ENCODE results near the gene LPCAT1.
"Not testable (repeated sequence)": the region's sequence is repeated elsewhere in the genome, so short reads cannot be mapped to it uniquely, and the experiment has no call there.

LPCAT1 gene

GRCh38 chr5:1424716-1425115 is 99.0 kb downstream of the LPCAT1 start:
- no peak for DNase-seq (ENCODE audit: low read depth)

DNA sequence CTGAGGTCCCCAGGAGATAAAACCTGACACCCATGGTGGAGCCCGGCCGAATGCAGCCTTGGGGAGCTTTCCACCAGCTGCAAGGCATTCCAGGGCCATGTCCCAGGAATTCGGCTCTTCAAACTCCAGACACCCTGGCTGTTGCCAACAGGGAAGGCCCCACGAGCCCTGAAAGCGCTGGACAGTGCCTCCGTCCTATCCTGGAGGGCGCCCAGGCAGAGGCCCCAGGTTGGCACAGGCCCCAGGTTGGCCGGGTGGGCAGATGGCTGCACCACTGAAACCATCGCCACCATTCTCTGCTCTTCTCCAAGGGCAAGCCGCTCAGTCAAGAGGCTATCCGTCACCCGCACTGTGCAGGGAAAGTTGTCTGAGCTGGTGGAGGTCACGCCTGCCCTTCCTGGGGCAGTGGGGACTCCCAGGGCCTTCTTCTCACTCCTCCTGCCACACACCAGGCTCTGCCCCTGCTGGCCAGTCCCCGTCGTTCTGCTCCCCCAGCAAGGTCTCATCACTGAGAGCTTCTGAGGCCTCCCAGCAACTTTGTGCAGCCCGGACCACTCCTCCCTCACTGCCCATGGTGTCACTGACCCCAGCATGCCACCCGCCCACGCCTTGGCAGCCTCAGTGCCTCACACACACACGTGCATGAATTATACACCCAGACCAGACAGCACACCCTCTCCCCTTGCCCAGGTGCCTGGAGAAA is 99.7 kb downstream of the LPCAT1 start:
- no peak for DNase-seq (ENCODE audit: low read depth)

DNA sequence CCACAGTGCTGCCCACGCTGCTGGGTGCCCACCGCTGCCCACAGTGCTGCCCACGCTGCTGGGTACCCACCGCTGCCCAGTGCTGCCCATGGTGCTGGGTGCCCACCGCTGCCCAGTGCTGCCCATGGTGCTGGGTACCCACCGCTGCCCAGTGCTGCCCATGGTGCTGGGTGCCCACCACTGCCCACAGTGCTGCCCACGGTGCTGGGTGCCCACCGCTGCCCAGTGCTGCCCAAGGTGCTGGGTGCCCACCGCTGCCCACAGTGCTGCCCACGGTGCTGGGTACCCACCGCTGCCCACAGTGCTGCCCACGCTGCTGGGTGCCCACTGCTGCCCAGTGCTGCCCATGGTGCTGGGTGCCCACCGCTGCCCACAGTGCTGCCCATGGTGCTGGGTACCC is 101.2 kb downstream of the LPCAT1 start:
- DNase-seq (ENCODE audit: low read depth) = not testable (repeated sequence)

GRCh38 chr5:1421521-1422341 is 102.0 kb downstream of the LPCAT1 start:
- no peak for DNase-seq (ENCODE audit: low read depth)

DNA sequence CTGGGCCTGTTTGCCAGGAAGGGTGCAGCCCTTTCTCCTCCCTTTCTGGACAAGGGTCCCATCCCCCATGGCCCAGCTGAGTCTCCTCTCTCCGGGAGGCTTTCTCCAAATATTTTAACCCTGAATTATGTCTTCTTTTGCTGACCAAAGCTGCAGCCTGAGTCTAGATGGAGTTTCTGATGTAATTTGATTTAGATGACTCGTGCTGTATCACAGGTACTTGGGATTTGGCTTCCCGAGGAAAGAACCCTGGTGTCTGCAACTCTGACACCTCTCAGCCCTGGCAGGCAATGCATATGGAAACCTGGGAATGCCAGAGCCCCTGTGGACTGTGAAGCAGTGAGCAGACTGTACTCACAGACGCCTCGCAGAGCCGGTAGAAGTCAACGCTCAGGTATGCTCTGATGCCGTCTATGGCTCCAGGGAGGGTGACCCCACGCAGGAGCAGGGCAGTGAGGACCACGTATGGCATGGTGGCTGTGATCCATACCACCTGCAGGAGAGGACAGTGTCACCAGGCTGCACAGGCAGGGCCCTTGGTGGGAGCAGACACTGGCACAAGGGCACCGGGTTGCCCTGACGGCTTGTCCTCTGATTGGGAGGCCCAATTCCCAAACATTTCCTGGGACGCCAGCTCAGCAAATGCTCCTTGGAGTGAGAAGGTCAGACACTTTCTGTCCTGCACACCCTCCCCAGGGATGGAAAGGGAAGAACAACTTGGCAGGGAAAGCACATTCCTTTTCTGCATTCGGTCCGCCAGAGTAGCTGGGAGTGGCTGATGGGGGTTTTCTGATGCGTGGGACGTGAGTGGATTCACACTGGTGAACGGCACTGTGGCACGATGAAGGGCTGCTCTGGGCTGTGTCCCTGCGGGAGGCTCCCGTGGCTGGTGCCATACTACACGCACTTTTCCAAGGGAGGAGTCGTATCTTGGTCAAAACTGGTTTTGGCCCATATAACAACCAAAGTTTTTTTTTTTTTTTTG is 103.3 kb downstream of the LPCAT1 start:
- DNase-seq (ENCODE audit: low read depth) = no peak

DNA sequence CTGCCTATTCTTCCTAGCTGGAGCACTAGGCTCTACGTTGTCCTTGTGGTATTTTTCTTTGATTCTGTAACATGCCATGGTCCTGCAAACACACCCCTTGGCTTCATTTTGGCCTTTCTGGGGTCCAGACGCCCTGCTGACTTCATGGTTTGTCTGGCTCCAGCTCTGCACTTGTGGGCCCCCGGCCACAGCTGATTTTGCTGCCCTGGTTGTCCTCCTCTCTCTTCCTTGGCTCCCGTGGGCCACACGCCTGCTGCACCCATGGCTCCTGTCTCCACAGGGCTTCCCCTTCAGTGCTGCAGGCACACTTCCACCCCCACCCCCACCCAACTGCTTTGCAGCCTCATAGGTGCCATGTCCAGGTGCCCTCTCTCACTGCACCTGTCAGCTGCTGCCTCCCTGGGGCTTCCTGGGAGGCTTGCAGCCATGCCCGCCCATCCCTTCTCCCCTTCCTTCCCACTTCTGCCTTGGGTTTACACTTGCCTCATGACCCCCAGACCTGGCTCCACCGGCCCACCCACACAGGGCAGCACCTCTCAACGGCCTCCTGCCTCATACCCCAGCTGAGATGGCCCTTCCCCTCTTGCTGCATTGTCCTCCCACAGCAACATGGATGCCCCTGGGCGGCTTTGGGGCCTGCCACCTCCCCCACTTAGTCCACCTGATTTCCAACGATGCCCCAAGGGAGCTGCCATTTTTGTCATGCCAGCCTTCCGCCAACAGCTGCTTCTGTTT is 104.1 kb downstream of the LPCAT1 start:
- no peak for DNase-seq (ENCODE audit: low read depth)

GRCh38 chr5:1418921-1419280 is 104.9 kb downstream of the LPCAT1 start:
- no peak for DNase-seq (ENCODE audit: low read depth)

GRCh38 chr5:1418238-1418920 is 105.4 kb downstream of the LPCAT1 start:
- no peak for DNase-seq (ENCODE audit: low read depth)

DNA sequence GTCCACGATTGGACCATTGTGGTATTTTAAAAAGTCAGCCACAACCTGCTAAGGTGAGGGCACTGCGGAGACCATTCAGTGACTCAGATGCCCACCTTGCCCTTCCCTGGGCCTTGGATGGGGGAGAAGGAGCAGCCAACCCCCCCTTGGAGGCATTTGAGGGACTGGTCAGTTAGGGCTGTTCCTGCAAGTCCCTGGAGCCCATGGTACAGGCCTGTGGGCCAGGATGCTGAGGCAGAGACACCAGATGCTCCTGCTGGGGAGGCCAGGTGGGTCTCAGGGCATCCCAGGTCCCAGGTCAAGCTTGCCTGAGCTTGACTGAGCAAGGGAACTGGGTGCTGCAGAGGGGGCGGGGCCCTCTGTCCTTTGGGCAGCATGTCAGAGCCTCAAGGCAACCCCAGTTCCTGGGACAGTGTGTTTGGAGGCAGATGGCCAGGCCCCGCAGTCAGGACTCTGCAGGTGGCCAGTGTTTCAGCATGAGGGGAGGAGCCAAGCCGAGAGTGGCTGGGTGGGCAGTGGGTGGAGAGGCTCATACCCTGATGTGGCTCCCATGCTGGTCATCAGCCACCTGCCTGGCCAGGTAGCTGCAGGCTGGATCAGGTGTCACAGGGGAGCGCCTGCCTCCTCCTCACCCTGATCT is 106.1 kb downstream of the LPCAT1 start:
- DNase-seq (ENCODE audit: low read depth) = no peak

GRCh38 chr5:1416856-1417469 is 106.8 kb downstream of the LPCAT1 start:
- no peak for DNase-seq (ENCODE audit: low read depth)

DNA sequence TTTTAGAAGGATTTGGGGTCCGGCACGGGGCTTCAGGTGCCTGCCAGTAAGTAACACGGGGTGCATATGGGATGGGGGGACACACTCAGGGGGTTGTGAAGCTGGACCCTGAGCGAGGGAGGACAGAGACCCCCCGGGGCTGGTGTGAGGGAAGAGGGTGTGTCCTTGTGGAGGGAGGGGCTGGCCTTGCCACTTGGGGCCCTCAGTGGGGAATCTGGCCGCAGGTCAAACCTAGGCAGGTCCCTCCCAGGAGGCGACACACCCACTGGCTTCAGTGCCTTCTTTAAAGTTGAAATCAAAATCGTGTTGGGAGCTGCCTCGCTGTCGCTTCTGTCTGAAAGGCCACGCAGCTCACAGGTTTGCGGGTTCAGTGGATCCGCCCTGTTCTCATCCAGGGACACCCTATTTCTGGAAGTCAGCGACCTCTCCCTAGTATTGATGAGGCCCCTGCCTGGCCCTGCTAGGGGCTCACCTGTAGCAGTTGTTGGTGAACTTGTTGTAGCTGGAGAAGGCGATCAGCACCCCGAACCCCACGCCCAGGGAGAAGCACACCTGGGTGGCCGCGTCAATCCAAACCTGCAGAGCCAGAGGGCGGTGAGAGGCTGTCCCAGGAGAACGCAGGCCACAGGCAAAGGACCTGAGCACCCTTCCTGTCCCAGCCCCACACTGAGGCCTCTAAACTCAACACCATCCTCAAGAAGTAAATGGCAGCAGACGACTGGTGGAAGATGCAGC is 108.0 kb downstream of the LPCAT1 start:
- no peak for DNase-seq (ENCODE audit: low read depth)

DNA sequence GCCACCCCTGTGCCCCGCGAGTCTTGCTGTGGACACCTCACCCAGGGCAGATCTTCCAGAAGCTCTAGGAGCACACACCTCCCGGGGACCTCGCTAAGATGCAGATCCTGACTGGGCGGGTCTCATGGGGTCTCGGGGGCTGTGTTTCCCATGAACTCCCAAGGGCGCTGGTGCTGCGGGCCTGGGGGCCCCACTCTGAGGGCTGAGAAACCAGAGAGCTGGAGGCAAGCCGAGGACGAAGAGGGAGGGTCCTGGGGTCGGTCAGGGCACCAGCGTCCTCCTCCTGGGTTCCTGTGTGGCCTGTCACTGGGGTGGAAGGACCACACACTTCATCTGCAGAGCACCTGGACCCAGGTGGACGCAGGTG is 108.7 kb downstream of the LPCAT1 start:
- no peak for DNase-seq (ENCODE audit: low read depth)

DNA sequence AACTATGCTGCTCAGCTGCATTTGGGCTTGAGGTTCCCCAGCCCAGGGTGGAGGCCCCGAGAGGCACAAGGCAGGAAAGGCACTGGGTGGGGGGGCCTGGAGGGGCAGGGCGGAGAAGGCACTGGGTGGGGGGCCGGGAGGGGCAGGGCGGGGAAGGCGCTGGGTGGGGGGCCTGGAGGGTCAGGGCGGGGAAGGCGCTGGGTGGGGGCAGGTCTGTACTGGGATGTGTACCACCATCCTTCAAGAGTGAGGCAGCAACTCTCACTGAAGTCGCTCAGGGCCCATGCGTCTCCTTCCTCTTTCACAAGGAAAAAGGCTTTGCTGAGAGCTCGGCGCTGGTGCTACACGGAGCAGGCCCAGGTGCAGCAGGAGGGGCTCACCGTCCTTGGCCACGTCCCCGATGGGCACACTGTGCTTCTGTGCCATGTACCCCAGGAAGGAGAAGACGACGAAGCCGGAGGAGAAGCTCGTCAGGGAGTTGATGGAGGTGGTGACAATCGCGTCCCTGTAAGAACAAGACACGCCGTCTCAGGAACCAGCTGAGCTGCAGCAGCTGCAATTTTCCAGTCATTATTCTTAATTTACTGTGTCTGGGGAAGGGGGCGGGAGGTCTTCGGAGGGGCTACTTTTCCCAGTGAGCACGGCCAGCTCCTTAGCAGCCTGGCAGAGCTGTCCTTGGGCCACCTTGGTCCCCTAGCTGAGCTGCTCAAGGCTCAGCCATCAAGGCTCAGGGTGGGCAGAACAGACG is 109.3 kb downstream of the LPCAT1 start:
- no peak for DNase-seq (ENCODE audit: low read depth)

DNA sequence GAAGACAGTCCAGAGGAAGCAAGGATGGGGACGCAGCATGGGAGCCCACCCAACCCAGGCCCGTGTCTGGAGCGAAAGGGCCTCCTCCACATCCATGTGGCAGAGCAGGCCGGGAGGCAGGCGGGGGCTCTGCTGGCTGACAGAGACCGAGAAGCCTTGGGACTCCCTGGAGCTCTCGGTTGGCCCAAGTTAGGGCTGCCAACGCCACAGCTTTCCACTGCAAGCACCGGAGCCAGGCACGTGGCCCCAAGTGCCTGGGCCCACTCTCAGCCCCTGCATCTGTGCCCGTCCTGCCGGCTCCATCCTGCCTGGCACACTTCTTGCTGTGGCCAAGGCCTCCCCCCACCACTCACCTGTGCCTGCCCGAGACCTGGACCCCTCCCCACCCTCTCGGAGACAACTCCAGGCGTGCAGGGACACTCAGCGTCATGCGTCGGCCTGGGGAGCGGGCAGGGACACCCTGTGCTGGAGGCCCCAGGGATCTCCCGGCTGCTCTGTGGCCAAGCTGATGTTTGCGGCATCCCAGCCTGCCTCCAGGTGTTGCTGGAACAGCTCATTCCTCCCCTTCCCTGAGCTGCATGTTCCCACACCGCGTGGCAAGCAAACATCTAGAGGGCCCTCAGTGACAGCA is 110.0 kb downstream of the LPCAT1 start:
- DNase-seq (ENCODE audit: low read depth) = no peak

DNA sequence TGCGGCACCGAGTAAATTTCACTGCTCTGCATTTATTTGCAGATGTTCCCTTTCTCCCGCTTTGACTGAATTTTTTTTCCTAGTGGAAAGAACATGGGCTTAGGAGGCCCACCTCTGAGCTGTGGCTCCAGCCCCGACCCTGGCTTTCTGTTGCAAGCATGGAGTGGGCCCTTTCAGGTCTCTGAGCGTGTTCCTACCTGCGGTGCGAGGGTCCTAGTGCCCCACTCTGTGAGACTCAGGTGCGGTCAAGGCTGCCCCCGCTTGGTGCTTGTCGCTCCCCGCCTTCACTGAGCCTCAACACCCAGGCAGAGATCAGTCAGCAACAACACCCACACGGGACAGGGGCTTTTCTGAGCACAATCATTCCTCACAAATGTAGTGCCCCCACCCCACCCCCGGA is 110.5 kb downstream of the LPCAT1 start:
- DNase-seq (ENCODE audit: low read depth) = no peak

DNA sequence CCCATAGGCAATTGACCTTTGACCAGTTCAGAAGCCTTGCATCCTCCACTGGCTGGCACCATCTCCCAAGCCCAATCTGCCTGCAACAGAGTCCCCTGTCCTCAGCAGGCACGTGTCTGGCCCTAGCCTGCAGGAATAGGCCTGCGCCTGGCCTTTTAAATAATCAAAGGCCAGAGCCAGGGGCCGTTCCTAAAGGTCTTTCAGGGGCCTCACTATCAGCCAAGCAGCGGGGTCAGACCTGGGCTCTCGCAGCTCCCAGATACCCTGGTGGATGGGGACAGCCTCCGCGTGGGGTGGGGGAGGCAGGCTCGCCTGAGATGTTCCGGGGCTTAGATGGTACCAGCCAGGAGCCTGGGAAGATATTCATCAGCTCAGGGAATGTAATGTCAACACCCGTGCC is 111.1 kb downstream of the LPCAT1 start:
- DNase-seq (ENCODE audit: low read depth) = no peak

- DNase-seq (ENCODE audit: low read depth) = no peak
Measured at GRCh38 chr5:1412163-1412562, 111.6 kb downstream of the LPCAT1 start.
